HepG2 (cell line): ENCODE measurements around the gene CCDC97. TPM values are rescaled to one million over a fixed set of nuclear protein-coding genes. Genes with fewer than 3 reads are reported as not detected.

ENCODE experiments used
- ATAC-seq: fragments of 200-7000 bp; cut with Tn5 transposase; 3 replicates; pipeline ENCODE4 v1.9.1; 2020; ENCODE audit warnings: mild to moderate bottlenecking, moderate library complexity
- BruUV-seq: library from RNA; stranded (reverse); fragments of 400-500 nt; replicated peaks from 2 replicates; lab custom pipeline; 2021; lab: Mats Ljungman, UMichigan
- CTCF ChIA-PET: fragments of 300-600 bp; formaldehyde crosslinking; extraction: SDS; loops from one replicate; lab custom pipeline; 2021; ENCODE audit warnings: low total read pairs, inconsistent platforms, low intra/inter-chr PET ratio; lab: Yijun Ruan, JAX
- POLR2A ChIA-PET: fragments of 350-600 bp; sonication (Branson Sonifier 250); formaldehyde crosslinking; loops from one replicate; lab custom pipeline; 2020; ENCODE audit warnings: antibody characterized with exemption, inconsistent platforms; lab: Yijun Ruan, JAX
- DNase-seq: peaks from one replicate; pipeline ENCODE4 v3.0.0-alpha.2; 2015; ENCODE audit warnings: low spot score
- FAIRE-seq: peaks from 3 replicates; lab custom pipeline; 2011; peaks lifted over from hg19 to GRCh38; lab: Jason Lieb, UNC
- H2AFZ ChIP-seq: one replicate; pipeline ENCODE4 v1.6.1; 2011; ENCODE audit warnings: low read length, inconsistent platforms
- H3K27ac ChIP-seq: fragments of 300-600 bp; 3 replicates; pipeline ENCODE4 v1.8.0; 2011; ENCODE audit warnings: mixed run types, mild to moderate bottlenecking, mixed read lengths, low read length, inconsistent platforms; ENCODE audit not compliant: insufficient read depth; ENCODE audit errors: extremely low read length
- H3K27me3 ChIP-seq, 2 experiments: fragments of 200-600 bp in 1 of 2; 2 replicates in 1 of 2; 3 replicates in 1 of 2; pipeline versions ENCODE4 v1.6.0 to v1.8.0; 2011; ENCODE audit warnings: low read length in 2 of 2, mild to moderate bottlenecking in 2 of 2, moderate library complexity in 2 of 2, inconsistent platforms in 1 of 2; ENCODE audit not compliant: insufficient read depth in 2 of 2, control insufficient read depth in 1 of 2
- H3K36me3 ChIP-seq, 2 experiments: fragments of 200-600 bp in 1 of 2; replicated peaks in 1 of 2; 2 replicates in 1 of 2; 3 replicates in 1 of 2; pipeline versions ENCODE4 v1.5.1 to v1.8.0; 2011; ENCODE audit warnings: low read length in 2 of 2, inconsistent platforms in 1 of 2; ENCODE audit not compliant: insufficient read depth in 2 of 2, control insufficient read depth in 1 of 2
- H3K4me1 ChIP-seq: 2 replicates; pipeline ENCODE4 v1.5.1; 2012; ENCODE audit warnings: low read length, inconsistent platforms; ENCODE audit not compliant: insufficient read depth
- H3K4me2 ChIP-seq: 2 replicates; pipeline ENCODE4 v1.6.0; 2011; ENCODE audit warnings: low read depth, low read length, inconsistent platforms
- H3K4me3 ChIP-seq, 3 experiments: fragments of 200-600 bp in 1 of 3; sonication (generic), shearing (Covaris generic) in 1 of 3; replicated peaks in 1 of 3; 2 replicates each; pipeline ENCODE4 v1.5.1; 2011 to 2016; ENCODE audit warnings: low read length in 3 of 3, inconsistent platforms in 2 of 3, low read depth in 2 of 3, mild to moderate bottlenecking in 2 of 3, control low read depth in 1 of 3, mixed read lengths in 1 of 3; ENCODE audit not compliant: insufficient read depth in 1 of 3
- H3K79me2 ChIP-seq: one replicate; pipeline ENCODE4 v1.6.1; 2011; ENCODE audit warnings: low read length, inconsistent platforms; ENCODE audit not compliant: insufficient read depth
- H3K9ac ChIP-seq: 2 replicates; pipeline ENCODE4 v1.6.0; 2011; ENCODE audit warnings: mild to moderate bottlenecking, low read depth, low read length, inconsistent platforms; ENCODE audit not compliant: insufficient read depth
- H3K9me3 ChIP-seq: 2 replicates; pipeline ENCODE4 v1.5.1; 2012; ENCODE audit warnings: mild to moderate bottlenecking, low read length
- H4K20me1 ChIP-seq: 2 replicates; pipeline ENCODE4 v1.6.0; 2011; ENCODE audit warnings: inconsistent platforms, mild to moderate bottlenecking, low read length, moderate library complexity; ENCODE audit not compliant: insufficient read depth
- DNMT3B ChIP-seq: conservative IDR thresholded peaks from 2 replicates; pipeline ENCODE4 v1.6.1; 2016; ENCODE audit warnings: missing biosample characterization, control low read depth
- IKZF4 ChIP-seq: sonication (generic); formaldehyde crosslinking; IDR thresholded peaks from 2 replicates; pipeline ENCODE4 v1.5.1; 2020; ENCODE audit warnings: borderline replicate concordance, mild to moderate bottlenecking, low read depth, missing genetic modification reagents; ENCODE audit errors: not compliant biosample characterization
- MAFK ChIP-seq, 2 experiments: IDR thresholded peaks in 1 of 2; conservative IDR thresholded peaks in 1 of 2; 2 replicates each; pipeline ENCODE4 v1.6.1; 2011; ENCODE audit warnings: improper control_type of control experiment in 2 of 2, low read length in 2 of 2
- NR2F1 ChIP-seq, 2 experiments: fragments of 450-650 bp in 1 of 2; formaldehyde crosslinking in 1 of 2; IDR thresholded peaks; 2 replicates each; pipeline versions ENCODE4 v1.5.0 to v1.6.1; 2016 to 2020; ENCODE audit warnings: mild to moderate bottlenecking in 1 of 2, missing compliant biosample characterization in 1 of 2, missing genetic modification reagents in 1 of 2, moderate library complexity in 1 of 2
- REPIN1 ChIP-seq: sonication (generic); formaldehyde crosslinking; IDR thresholded peaks from 2 replicates; pipeline ENCODE4 v1.8.0; 2022; ENCODE audit warnings: missing genetic modification reagents, low read depth, mild to moderate bottlenecking, borderline replicate concordance
- TBP ChIP-seq: sonication (generic); formaldehyde crosslinking; IDR thresholded peaks from 2 replicates; pipeline ENCODE4 v1.5.0; 2020; ENCODE audit warnings: missing genetic modification reagents
- TFDP2 ChIP-seq: sonication (generic); formaldehyde crosslinking; IDR thresholded peaks from 2 replicates; pipeline ENCODE4 v1.4.0; 2020; ENCODE audit warnings: missing genetic modification reagents
- ZBTB2 ChIP-seq: sonication (generic); formaldehyde crosslinking; IDR thresholded peaks from 2 replicates; pipeline ENCODE4 v1.8.0; 2022; ENCODE audit warnings: low read depth, missing genetic modification reagents
- ZC3H13 ChIP-seq: sonication (generic); formaldehyde crosslinking; IDR thresholded peaks from 2 replicates; pipeline ENCODE4 v1.8.1; 2023; ENCODE audit warnings: mild to moderate bottlenecking, missing genetic modification reagents, moderate library complexity
- ZNF547 ChIP-seq: sonication (generic); formaldehyde crosslinking; IDR thresholded peaks from 2 replicates; pipeline ENCODE4 v1.5.1; 2020; ENCODE audit warnings: mild to moderate bottlenecking, missing genetic modification reagents
- ZNF780A ChIP-seq: sonication (generic); formaldehyde crosslinking; IDR thresholded peaks from 2 replicates; pipeline ENCODE4 v1.8.0; 2022; ENCODE audit warnings: mild to moderate bottlenecking, missing genetic modification reagents, moderate library complexity
- ZSCAN31 ChIP-seq: sonication (generic); formaldehyde crosslinking; IDR thresholded peaks from 2 replicates; pipeline ENCODE4 v1.5.0; 2020; ENCODE audit warnings: low read depth, mild to moderate bottlenecking, missing genetic modification reagents
- WGBS: methylation state at CpG from one replicate; pipeline ENCODE4 v1.1.6; 2017; ENCODE audit warnings: low lambda C conversion rate; 5-methylcytosine and 5-hydroxymethylcytosine counted together
- in situ Hi-C: cut with HindIII; loops from 2 replicates; pipeline ENCODE4 v1.10.0; 2017; ENCODE audit warnings: low pct_unique_long_range_greater_than_20kb; ENCODE audit not compliant: extremely low pct_ligation_motif_present
- intact Hi-C: fragments of 100-400 bp; cut with micrococcal nuclease; formaldehyde crosslinking; loops from one replicate; pipeline ENCODE4 v1.10.0; 2022; ENCODE audit not compliant: unreplicated experiment
- polyA plus RNA-seq, 8 experiments: library from polyadenylated mRNA; depleted of rRNA in 3 of 8; stranded (reverse) in 7 of 8; unstranded in 1 of 8; fragments of >200 nt; fragmentation: Illumina TruSeq in 4 of 8; extraction: Trizol in 4 of 8; gene quantifications; 2 replicates each; pipeline versions ENCODE4 v1.2.1 to v1.2.3, GENCODE V29; 2011 to 2016; ENCODE audit warnings: low read depth in 4 of 8, missing spikeins in 1 of 8, mixed read lengths in 1 of 8; ENCODE audit not compliant: insufficient read depth in 1 of 8
- total RNA-seq, 5 experiments: library from RNA; depleted of rRNA; stranded (reverse); fragments of >200 nt; fragmentation: Illumina TruSeq; extraction: Trizol; gene quantifications; 2 replicates each; pipeline ENCODE4 v1.2.3, GENCODE V29; 2016; ENCODE audit warnings: low read depth in 1 of 5
- TF ChIP-seq, protein P1 (sequence below): sonication (generic); IDR thresholded peaks from 2 replicates; pipeline ENCODE4 v1.6.1; 2016; ENCODE audit warnings: low read depth, borderline replicate concordance
- TF ChIP-seq, protein P2 (sequence below): IDR thresholded peaks from 2 replicates; pipeline ENCODE4 v1.6.1; 2016

Gene CCDC97
- total and polyA plus RNA-seq, 2 of the 13 experiments (the other 11 are each of a cell fraction or from before 2014, with no cell fraction given) = 6.2 to 7.3 TPM

GRCh38 chr19:41353466-41354342, 43.7 kb downstream of the CCDC97 start, which contains the start of gene TGFB1:
TSS of gene TGFB1 (minus strand) at chr19:41353922. CDS start at chr19:41353044, 878 bp downstream.
- peaks cover 32% of the 10 kb centered on the region for H3K4me1 ChIP-seq
- ChIA-PET POLR2A (interaction anchor here (1.2 to 3.1 kb wide), 7 partner anchors 10 to 90 kb away, joined by 3 to 73 read pairs (median 14); partner anchors contain the start of genes B3GNT8, B9D2, CCDC97 and DMAC2), CTCF (interaction anchor here (2.3 kb wide), 1 partner anchor 32 kb away, joined by 12 read pairs; no protein-coding TSS in a partner anchor)
- DNase-seq (peak; percentile 70), ATAC-seq (peak; percentile 69), FAIRE-seq (no peak)
- WGBS = under 1% methylated on average over 17 of the region's 78 CpGs
- peak within 1 kb of the TSS; percentile 82 for H3K9ac ChIP-seq
- peak within 1 kb of the TSS; percentile 60 for H3K27ac ChIP-seq
- peak within 1 kb of the TSS; percentile 80 for H3K4me2 ChIP-seq
- no peaks in the 10 kb centered on the region; a peak in 2 of 5 replicates for H3K27me3 ChIP-seq
- peaks cover 12% of the 10 kb centered on the region; the same call in 1 of the 2 replicates for H4K20me1 ChIP-seq
- intact Hi-C loops = loop anchor here (2.0 kb wide), 1 partner anchor 29 kb away; no protein-coding TSS in a partner anchor
- no peak within 1 kb of the TSS for H2AFZ ChIP-seq
- H3K79me2 ChIP-seq = peaks cover 29% of the 10 kb centered on the region
- peak within 1 kb of the TSS; percentile 90 to 95 (median 95) for H3K4me3 ChIP-seq
- TSS peak; percentile 86 for BruUV-seq
- peaks cover 3 to 6% of the 10 kb centered on the region in 2 experiments; a peak in 2 of 5 replicates for H3K36me3 ChIP-seq
- H3K9me3 ChIP-seq = no peaks in the 10 kb centered on the region
- in situ Hi-C loops = loop anchor here (5.0 kb wide), 1 partner anchor 41 kb away; the partner anchor contains the start of gene CCDC97
- peak; percentile 18; the same call in 1 of the 2 replicates for TF ChIP-seq TFDP2
- TF ChIP-seq, protein P1, sequence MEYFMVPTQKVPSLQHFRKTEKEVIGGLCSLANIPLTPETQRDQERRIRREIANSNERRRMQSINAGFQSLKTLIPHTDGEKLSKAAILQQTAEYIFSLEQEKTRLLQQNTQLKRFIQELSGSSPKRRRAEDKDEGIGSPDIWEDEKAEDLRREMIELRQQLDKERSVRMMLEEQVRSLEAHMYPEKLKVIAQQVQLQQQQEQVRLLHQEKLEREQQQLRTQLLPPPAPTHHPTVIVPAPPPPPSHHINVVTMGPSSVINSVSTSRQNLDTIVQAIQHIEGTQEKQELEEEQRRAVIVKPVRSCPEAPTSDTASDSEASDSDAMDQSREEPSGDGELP = peak; percentile 39; the same call in 1 of the 2 replicates
- no peak for TF ChIP-seq IKZF4 (CRISPR knock-in tag)
- TF ChIP-seq TBP = no peak
- no peak for TF ChIP-seq DNMT3B
- TF ChIP-seq ZSCAN31 (CRISPR knock-in tag) = 0 out of 2 replicates have a peak, but pooled peaks have one; percentile 7
- TF ChIP-seq MAFK (conservative IDR thresholded peaks at IDR 0.05 in 1 of 2, IDR thresholded peaks at IDR 0.05 in 1 of 2; ENCODE audit: low read length in 2 of 2) = no peak
- TF ChIP-seq ZC3H13 (CRISPR knock-in tag) = peak; percentile 30; the same call in 1 of the 2 replicates
- TF ChIP-seq ZNF547 (CRISPR knock-in tag) = no peak
- no peak for TF ChIP-seq NR2F1 (CRISPR knock-in tag; IDR thresholded peaks at IDR 0.05)
- TF ChIP-seq, protein P2, sequence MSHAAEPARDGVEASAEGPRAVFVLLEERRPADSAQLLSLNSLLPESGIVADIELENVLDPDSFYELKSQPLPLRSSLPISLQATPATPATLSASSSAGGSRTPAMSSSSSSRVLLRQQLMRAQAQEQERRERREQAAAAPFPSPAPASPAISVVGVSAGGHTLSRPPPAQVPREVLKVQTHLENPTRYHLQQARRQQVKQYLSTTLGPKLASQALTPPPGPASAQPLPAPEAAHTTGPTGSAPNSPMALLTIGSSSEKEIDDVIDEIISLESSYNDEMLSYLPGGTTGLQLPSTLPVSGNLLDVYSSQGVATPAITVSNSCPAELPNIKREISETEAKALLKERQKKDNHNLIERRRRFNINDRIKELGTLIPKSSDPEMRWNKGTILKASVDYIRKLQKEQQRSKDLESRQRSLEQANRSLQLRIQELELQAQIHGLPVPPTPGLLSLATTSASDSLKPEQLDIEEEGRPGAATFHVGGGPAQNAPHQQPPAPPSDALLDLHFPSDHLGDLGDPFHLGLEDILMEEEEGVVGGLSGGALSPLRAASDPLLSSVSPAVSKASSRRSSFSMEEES (CRISPR knock-in tag) = 0 out of 2 replicates have a peak, but pooled peaks have one; percentile 34
- TF ChIP-seq ZBTB2 = peak; percentile 52; the same call in 1 of the 2 replicates
- TF ChIP-seq REPIN1 (CRISPR knock-in tag) = peak; percentile 42; the same call in 1 of the 2 replicates
- 0 out of 2 replicates have a peak, but pooled peaks have one; percentile 44 for TF ChIP-seq ZNF780A (CRISPR knock-in tag)
